ENCODE results near the gene MEFV.

Gene MEFV

DNA sequence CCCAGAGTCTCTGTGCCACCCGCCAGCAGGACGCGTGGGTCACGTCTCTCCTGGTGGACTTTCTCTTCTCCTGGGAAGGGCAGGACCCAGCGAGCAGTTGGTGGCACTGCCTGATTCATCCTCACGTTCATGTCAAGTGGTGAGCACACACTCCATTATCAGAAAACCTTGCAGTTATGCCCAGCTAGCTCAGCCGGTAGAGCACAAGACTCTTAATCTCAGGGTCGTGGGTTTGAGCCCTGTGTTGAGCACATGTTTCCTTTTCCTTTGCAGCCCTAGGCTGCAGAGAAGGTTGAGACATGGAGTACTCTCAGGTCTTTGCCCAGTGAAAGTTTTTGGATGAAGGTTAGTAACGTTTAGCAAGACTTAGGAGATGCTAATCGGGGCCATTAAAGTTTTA, 60.5 kb downstream of the MEFV start:
- TF ChIP-seq, protein P1, sequence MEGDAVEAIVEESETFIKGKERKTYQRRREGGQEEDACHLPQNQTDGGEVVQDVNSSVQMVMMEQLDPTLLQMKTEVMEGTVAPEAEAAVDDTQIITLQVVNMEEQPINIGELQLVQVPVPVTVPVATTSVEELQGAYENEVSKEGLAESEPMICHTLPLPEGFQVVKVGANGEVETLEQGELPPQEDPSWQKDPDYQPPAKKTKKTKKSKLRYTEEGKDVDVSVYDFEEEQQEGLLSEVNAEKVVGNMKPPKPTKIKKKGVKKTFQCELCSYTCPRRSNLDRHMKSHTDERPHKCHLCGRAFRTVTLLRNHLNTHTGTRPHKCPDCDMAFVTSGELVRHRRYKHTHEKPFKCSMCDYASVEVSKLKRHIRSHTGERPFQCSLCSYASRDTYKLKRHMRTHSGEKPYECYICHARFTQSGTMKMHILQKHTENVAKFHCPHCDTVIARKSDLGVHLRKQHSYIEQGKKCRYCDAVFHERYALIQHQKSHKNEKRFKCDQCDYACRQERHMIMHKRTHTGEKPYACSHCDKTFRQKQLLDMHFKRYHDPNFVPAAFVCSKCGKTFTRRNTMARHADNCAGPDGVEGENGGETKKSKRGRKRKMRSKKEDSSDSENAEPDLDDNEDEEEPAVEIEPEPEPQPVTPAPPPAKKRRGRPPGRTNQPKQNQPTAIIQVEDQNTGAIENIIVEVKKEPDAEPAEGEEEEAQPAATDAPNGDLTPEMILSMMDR (IDR thresholded peaks at IDR 0.05) = no peak
- TF ChIP-seq ZFX (IDR thresholded peaks at IDR 0.05; ENCODE audit: borderline replicate concordance) = no peak
- no peak overlapping the region for H3K27ac ChIP-seq

- H3K27ac ChIP-seq = no peak overlapping the region
- TF ChIP-seq, protein P1 (IDR thresholded peaks at IDR 0.05) = no peak
Measured at GRCh38 chr16:3194792-3195191, 61.6 kb downstream of the MEFV start.

DNA sequence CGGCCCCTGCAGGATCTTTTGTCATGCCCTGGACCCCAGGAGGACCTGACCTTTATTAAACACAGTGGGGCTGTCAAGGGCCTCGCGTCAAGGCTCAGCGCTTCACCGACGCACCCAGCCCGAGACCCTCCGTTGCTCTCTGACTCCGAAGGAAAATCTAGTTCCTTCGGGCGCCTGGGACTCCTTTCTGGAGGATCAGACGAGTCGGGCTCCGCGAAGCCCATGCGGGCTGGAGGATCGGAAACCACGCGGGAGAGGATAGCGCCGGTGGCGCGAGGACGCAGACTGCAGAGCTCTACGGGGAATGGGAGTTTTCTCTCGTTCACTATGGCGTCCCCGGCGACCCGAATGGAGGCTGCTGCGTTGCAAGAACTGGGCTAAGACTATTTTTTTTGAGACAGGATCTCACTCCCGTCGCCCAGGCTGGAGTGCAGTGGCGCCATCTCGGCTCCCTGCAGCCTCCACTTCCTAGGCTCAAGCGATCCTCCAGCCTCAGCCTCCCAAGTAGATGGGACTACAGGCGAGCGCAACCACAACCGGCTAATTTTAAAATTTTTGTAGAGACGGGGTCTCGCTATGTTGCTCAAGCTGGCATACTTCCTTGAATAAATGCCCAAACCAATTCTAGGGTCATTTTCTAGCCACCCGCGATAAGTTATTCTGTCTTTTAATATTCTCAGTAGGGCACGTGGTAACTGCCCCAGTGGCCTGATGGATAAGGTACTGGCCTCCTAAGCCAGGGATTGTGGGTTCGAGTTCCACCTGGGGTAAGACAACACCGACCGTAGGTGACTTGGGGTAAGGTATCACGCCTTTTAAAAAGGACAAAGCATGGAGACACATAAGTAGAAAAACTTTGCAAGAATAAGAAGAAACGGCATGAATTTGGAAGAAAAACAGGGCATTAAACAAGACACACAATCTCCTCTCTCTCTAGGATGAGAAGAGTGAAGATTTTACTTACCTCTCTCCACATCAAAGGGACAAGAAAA, 62.9 kb downstream of the MEFV start:
- H3K27ac ChIP-seq = no peak overlapping the region
- TF ChIP-seq, protein P1 (IDR thresholded peaks at IDR 0.05) = no peak
- no peak for TF ChIP-seq ZFX (IDR thresholded peaks at IDR 0.05; ENCODE audit: borderline replicate concordance)

DNA sequence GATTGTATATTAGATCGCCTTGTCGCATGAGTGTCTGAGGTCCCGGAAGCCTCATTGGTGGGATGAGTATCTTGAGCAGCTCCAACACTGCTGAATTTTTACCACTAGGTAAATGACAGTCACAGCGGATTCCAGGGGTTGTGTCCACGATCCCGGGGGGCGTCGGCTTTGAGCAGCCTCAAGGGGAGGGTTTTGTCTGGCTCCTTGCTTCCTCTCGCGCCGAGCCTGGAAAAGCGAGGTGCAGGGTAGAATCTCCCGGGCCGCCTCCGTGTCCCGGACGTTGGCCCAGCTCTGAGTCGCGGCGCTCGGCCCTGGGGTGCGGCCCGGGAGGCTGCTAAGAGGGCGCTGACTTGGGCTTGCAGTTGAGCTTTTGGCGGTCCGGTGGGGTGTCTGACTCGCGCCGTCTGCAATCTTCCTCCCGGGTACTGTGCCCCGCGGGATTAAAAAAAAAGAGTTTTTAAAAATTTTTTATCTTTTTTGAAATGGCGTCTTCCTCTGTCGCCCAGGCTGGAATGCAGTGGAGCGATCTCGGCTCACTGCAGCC, 63.9 kb downstream of the MEFV start:
- TF ChIP-seq, protein P1 (IDR thresholded peaks at IDR 0.05) = no peak
- TF ChIP-seq ZFX (IDR thresholded peaks at IDR 0.05; ENCODE audit: borderline replicate concordance) = no peak
- no peak overlapping the region for H3K27ac ChIP-seq

Data from 22Rv1 (cell line).